Measurements from ENCODE around the gene PRR7.
"Not testable (repeated sequence)": the region's sequence is repeated elsewhere in the genome, so short reads cannot be mapped to it uniquely, and the experiment has no call there.

GRCh38 chr5:177420472-177420871 lies 26.1 kb upstream of the PRR7 start:
- not testable (repeated sequence) for TF ChIP-seq CTCF (IDR thresholded peaks at IDR 0.05); POLR2AphosphoS5 (IDR thresholded peaks at IDR 0.05; ENCODE audit: insufficient read depth in 1 of 2, low read depth in 1 of 2); POLR2A (IDR thresholded peaks at IDR 0.05)
